A172 (cell line): ENCODE data around the gene XPR1. TPM values are rescaled to one million over a fixed set of nuclear protein-coding genes. Genes with fewer than 3 reads are reported as not detected.
A peak's percentile ranks its signal among the peaks of the same experiment; 100 is the strongest.
"Not testable (repeated sequence)": the region's sequence is repeated elsewhere in the genome, so short reads cannot be mapped to it uniquely, and the experiment has no call there.

Experiments used
- DNase-seq: peaks from one replicate; pipeline ENCODE4 v3.0.0-alpha.2; 2015; ENCODE audit warnings: low spot score
- total RNA-seq: library from RNA; depleted of rRNA; stranded (reverse); fragments of >200 nt; shearing (Covaris generic); gene quantifications from 2 replicates; pipeline ENCODE4 v1.2.3, GENCODE V29; 2014

The XPR1 gene
- total RNA-seq, 1 experiment from 2014 or later = 33.6 TPM

DNA sequence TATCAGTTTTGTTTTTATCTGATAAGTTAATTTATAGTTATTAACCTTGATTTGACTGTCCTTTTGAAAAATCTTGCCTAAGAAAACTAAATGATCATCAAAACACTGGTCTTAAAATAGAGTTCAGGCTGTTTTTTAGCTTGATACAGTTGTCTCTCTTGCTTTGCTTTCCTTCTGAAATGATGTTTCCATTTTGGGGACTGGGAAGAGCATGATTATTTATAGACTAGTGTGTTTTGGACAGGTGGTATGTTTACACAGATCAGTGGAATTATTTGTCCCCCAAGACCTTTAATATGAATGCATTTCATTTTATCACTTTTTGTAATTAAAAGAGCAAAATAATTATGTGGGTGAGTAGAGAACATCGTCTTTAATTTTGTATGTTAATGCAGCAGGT, 90.8 kb downstream of the XPR1 start:
- no peak for DNase-seq

DNA sequence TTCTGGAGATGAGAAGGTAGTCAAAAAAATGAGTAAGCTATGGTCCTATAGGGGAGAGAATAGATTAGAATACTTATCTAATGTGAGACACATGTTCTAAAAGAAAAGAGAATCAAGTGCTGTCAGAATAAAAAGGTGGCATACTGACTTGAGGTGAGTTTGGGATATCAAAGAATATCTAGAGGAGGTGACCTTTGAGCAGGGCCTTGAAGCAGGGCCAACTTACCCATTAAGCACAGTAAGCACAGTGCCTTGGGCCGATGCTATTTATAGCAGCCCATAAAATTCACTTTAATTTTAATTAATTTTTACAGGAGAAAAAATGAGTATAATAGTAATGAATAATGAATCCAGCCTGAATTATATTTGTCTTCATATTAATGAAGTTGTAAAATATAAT, 92.2 kb downstream of the XPR1 start:
- DNase-seq = no peak

DNA sequence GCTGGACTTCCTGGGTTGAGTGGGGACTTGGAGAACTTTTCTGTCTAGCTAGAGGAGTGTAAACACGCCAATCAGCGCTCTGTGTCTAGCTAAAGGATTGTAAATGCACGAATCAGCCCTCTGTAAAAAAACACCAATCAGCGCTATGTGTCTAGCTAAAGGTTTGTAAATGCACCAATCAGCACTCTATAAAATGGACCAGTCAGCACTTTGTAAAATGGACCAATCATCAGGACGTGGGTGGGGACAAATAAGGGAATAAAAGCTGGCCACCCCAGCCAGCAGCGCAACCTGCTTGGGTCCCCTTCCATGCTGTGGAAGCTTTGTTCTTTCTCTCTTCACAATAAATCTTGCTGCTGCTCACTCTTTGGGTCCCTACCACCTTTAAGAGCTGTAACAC, 94.2 kb downstream of the XPR1 start:
- DNase-seq = not testable (repeated sequence)

DNA sequence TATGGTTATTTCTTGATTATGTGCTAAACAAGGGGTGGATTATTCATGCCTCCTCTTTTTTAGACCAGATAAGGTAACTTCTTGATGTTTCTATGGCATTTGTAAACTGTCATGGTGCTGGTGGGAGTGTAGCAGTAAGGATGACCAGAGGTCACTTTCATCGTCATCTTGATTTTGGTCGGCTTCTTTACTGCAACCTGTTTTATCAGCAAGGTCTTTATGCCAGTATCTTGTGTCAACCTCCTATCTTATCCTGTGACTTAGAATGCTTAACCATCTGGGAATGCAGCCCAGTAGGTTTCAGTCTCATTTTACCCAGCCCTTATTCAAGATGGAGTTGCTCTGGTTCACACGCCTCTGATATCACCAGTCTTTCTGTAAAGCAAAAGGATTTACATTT, 95.9 kb downstream of the XPR1 start:
- not testable (repeated sequence) for DNase-seq

DNA sequence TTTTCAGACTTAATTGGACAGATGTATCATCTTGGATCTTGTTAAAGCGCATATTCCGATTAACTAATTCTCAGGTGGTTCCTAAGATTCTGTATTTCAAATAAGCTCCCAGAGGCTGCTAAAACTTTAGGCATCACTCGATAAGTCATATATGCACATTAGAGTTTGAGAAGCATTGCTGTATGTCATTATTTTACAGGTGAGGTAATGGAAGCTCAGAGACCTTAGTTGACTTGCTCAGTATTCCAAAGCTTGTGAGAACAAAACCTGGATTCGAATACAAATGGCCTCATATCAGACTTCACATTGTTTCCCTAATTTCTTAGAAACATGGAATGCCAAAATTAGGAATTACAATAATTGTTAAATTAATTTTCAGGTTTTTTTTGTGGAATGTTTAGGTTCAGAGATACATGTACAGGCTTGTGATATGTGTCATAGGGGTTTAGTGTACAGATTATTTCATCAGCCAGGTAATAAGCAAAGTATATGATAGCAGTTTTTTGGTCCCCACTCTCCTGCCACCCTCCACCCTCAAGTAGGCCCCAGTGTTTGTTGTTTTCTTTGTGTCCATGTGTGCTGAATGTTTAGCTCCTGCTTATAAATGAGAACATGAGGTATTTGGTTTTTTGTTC, 96.8 kb downstream of the XPR1 start:
- DNase-seq = no peak

DNA sequence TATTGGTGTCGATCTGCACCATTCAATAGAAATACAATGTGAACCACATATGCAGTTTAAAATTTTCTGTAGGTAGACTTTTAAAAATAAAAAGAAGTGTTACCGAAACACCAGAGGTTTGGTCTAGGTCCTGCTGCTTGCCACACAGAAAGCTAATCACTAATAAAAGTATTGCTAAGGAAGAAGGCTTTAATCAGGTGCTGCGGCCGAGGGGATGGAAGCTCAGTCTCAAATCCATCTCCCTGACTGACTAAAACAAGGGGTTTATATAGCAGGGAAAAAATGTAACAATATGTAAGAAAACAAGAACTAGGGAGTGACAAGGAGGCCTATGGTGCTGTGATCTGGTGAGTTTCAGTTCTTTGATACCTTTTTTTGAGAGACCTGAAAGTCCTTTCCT, 99.3 kb downstream of the XPR1 start:
- DNase-seq = no peak

DNA sequence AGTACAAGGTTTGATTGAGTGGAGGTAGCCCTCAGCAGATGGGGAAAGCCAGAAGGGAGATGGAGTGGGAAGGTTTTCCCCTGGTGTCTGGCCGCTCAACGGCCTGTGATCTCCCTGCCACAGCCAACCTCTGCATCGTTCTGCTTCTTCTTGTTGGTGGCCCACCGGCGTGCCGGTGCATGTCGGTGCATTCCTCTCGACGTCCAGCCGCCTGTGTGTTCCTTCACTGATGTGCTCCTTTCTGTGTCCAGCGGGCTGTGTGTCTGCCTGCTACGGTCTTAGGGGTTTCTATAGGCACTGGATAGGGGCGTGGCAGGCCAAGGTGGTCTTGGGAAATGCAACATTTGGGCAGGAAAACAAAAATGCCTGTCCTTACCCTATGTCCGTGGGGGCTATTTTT, 101.0 kb downstream of the XPR1 start:
- DNase-seq = no peak

DNA sequence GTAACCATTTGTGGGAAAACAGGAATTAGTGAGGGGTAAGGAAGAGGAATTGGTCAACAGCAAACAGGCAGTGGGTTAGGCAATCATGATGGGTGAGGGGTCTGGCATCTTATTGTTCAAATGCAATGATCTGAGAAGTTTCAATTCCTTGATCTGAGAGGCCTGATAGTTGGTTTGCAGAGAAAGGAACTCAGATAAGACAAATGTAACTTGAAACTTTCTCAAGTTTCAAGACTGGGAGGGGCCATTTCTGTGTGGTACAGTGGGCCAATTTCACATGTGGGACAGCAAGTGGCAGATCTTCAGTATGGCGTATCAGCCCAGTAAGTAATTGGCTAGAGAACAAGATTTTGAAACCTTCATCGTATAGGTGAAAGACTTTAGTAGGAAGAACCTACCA, 102.5 kb downstream of the XPR1 start:
- no peak for DNase-seq

DNA sequence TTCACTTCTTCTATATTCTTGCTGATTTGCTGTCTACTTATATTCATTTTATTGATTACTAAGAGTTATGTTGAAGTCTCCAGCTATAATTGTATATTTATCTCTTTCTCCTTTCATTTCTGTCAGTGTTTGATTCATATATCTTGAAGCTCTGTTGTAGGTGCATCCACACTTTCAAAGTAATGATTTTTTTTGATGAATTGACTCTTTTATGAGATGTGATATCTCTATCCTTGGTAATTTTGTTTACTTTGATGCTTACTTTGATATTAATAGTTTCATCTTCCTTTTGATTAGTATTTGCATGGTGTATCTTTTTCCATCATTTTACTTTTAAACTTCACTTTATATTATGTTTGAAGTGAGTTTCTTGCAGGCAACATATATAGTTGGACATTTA, 110.8 kb downstream of the XPR1 start:
- DNase-seq = no peak

DNA sequence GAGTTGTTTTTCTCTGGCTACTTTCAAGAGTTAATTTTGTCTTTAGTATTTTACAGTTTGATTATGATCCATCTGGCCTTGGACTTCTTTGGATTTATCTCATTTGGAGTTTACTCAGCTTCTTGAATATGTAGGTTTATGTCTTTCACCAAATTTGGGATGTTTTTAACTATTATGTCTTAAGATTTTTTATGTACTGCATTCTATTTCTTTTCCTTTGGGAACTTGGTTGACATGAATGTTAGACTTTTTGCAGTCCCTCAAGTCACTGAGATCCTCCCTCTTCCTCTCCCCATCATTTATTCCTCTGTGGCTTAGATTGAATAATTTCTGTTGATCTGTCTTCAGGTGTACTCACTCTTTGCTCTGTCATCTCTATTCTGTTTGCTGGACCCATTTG, 112.0 kb downstream of the XPR1 start:
- no peak for DNase-seq

DNA sequence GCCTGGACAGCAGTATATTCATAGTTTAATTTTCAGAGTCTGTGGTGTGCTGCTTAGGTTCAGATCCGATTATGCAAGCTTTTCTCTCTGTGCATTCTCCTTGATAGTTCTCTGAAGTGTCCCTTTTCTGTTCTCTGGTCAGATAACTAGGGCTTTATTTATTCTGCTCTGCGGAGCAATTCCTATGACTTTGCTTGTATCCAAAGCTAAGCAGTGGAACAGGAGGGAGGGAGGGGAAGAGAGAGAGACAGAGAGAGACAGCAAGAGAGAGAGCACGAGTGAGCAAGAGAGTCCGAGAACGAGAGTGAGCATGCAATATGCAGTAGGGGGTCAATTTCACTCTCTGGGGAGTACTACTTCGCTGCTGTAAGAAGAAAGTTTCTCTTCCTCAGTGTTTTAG, 113.3 kb downstream of the XPR1 start:
- DNase-seq = no peak

DNA sequence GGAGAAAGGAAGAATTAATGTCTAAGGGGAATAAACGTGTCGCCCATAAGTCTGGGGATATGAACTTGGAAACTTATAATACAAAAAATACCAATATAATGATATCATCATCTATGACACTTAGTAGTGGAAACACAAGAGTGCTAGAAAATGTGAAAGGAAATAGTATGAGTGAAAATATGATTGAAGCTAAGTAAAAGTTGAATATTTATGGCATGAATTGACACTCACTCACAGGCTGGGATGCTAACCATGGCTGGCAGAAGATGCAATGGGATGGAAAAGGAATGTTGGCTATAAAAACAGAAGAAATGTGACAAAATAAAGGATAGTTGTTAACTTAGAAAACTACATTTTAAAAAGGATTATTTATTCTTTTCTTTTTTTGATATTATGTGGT, 120.1 kb downstream of the XPR1 start:
- DNase-seq = no peak

DNA sequence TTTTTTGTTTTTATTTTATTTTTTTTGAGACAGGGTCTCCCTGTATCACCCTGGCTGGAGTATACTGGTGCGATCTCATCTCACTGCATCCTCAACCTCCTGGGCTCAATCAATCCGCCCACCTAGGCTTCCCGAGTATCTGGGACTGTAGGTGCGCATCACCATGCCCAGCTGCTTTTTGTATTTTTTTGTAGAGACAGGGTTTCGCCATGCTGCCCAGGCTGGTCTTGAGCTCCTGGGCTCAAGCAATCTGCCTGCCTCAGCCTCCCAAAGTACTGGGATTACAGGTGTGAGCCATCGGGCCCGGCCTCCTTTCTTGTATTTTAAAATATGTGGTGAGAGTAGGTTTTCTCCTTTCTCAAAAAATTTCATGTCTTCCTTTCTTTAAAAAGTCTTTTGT, 122.6 kb downstream of the XPR1 start:
- DNase-seq = no peak

DNA sequence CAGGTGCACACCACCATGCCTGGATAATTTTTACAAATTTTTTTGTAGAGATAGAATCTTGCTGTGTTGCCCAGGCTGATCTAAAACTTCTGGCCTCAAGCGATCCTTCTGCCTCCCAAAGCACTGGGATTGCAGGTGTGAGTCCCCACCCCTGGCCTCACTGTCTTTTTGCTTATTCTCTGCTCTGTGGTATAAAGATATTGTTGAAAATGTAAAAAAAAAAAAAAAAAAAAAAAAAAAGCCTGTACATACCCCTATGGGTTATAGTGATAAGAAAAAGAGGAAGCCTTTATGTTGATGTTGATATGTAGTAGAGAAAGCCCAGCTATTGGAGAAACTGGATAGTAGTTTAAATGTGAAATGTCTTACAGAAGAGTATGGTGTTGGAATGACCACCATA, 125.8 kb downstream of the XPR1 start:
- DNase-seq = no peak

DNA sequence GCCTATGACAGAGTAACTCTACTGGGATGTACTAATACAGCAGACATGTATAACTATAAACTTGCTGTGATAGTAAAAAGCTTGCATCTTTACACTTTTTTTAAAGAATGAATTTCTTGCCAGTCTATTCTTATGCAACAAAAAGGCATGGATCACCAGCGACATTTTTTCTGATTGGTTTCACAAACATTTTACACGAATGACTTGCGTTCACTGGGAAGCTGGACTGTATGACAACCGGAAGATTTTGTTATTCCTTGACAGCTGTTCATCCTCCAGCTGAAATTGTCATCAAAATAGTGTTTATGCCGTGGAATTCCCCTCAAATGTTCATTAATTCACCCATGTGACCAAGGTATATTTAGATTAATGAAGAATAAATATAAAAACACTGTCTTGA, 131.0 kb downstream of the XPR1 start:
- no peak for DNase-seq

DNA sequence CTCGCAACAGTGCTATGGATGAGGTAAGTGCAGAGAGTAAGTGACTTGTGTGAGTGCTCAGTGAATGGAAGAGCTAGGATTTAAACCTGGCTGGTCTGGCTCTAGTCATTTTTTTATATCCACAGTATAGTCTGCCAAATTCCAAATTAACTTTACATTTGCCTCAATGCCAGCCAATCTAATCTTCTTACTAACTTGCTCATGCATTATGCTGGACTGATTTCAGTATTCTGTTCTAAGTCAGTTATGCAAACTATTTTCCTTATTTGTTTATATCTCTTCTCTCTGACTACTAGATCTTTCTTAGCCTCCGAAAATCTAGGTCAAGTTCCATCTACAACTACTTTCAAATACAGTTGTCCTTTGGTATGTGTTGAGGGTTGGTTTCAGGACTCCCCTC, 133.3 kb downstream of the XPR1 start:
- no peak for DNase-seq

DNA sequence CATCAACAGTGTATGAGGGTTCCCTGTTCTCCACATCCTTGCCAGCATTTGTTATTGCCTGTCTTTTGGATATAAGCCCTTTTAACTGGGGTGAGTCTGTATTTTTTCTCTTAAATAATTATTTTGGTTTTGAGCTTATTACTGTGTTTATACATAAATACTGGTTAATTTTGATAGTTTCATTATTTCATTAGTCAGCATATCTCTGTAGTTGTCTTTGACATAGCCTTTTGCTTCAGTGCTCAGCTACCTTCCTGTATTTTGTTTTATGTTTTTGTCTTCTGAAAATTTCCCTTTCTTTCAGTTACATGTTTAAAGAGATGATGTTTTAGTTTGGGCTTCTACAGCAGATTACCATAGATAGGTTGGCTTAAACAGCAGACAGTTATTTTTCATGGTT, 138.1 kb downstream of the XPR1 start:
- no peak for DNase-seq

DNA sequence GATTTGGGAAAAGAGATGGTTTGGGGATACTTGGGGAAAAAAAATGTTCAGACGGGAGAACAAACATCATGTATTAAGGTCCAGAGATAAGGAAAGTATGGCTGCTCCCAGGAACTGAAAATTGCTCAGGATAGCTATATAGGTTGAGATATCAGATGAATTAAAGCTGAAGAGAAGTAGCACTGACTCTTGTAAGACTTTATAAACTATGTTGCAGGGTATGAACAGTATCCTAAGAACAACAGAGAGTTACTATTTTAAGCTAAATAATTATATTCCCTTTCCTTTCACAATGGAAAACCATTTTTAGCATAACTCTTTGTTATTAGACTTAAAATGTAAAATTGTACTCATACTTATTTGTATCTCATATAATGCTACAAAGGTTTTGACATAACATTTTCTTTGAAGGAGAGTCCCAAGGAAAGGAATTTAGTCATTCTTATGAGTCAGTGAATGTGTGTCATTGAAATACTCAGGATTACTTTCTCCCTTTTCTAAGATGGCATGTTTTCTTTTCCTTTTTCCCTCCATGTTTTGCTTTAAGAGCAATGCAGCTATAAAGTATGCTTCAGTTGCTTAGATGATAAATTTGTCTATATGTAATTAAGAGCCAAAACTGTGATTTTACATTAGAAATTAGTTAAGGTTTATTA, 141.5 kb downstream of the XPR1 start:
- DNase-seq = peak; percentile 55

DNA sequence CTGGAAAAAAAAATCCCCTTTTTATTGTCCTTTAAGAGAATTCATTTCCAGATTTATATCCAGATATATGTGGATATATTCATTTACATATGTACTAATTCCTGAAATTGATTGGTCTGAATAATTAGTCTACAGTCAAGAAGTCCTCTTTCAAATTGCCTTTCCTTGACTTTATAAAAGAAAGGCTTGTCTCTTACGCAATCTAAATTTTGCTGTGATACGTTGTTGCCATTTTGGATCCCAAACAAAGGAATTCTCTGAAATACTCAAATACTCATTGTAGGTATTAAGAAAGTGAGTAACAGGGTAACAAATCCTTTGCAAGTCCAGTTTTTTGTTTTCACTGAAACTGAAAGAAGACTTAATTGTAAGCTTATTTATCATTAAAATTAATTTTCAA, 144.0 kb downstream of the XPR1 start:
- DNase-seq = no peak

DNA sequence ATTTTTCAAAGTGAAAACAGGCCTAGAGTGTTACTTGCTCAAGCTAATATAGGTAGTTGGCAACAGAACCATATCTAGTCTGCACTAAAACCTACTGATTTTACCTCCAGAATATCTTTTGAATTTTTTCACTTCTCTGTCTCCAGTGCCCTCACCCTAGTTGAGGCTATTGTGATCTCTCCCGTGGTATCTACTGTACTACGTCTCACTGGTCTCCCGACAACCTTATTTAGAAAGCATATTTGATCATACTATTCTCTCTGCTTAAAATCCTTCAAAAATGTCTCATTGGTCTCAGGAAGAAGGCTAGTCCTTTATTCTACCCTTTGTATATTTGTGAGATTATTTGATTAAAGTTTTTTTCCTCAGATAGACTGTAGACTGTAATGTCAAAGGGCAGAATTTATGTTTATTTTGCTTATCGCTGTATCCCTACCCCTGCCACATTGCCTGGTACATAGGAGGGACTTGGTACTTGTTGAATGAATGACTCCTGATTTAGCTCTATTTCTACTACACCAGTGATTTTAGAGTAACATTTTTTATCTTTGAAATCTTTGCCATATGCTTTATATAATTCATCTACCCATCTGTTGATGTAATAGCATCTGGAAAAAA, 145.4 kb downstream of the XPR1 start:
- no peak for DNase-seq

DNA sequence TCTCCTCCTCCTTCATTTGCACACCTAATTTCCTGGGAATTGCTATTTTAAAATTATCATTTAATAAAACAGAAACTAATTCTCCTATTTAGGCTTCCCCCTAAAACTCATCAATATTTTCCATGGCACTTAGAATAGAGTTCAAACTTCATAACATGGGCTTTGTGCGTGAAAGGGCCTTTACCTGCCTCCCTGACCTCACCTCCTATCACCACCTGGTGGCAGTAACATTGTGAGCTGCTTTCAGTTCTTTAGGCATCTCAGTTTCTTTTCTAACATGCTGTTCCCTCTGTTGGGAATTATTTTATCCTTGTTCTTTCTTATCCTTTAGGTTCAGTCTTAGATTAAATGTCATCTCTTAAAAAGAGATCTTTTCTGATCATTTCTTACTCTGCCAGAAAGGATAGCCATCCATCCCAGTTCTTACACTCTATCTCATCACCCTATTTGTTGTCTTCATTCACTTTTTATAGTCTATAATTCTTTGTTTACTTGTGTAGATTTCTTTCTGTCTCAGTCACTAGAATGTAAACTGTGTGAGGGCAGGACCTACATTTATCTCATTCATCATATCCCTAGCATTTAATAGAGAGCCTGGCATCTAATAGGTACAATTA, 147.1 kb downstream of the XPR1 start:
- peak; percentile 21 for DNase-seq

DNA sequence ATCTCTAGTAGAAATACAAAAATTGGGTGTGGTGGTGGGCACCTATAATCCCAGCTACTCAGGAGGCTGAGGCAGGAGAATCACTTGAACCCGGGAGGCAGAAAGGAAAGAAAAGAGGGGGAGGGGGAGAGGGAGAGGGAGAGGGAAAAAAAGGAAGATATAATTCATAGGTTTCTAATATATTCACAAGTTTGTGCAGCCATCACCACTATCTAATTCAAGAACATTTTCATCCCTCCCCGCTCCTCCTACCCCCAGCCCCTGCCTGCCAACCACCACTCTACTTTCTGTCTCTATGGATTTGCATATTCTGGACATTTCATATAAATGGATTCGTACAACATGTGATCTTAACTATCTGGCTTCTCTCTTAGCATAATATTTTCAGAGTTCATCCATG, 147.8 kb downstream of the XPR1 start:
- DNase-seq = no peak

DNA sequence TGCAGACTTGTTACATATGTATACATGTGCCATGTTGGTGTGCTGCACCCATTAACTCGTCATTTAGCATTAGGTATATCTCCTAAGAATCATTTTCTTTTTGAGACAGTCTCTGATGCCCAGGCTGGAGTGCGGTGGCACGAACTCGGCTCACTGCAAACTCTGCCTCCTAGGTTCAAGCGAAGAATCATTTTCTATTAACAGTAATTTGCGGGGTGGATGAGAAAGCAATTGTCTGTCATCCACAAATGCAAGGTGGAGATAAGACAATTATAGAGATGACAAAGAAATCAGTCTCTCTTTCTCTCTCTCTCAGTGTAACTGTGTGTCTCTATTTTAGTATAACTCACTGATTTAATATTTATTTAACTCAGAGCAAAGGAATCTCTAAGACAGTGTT, 149.9 kb downstream of the XPR1 start:
- no peak for DNase-seq
